Peyer's patch (tissue), 4 donors: ENCODE measurements around the gene RSPRY1.

Experiments
- POLR2A ChIP-seq, 2 donors: fragments of 450-650 bp; IDR thresholded peaks; one replicate each; pipeline ENCODE4 v1.5.1; 2017; ENCODE audit warnings: antibody characterized with exemption in 2 of 2, mild to moderate bottlenecking in 2 of 2, moderate library complexity in 2 of 2
- TF ChIP-seq, protein P1 (sequence below), 6 experiments: fragments of 450-650 bp in 4 of 6; fragments of 200-600 bp in 2 of 6; sonication (generic) in 1 of 6; IDR thresholded peaks; one replicate each; pipeline ENCODE4 v1.5.1; 2017 to 2019; ENCODE audit warnings: antibody characterized with exemption in 6 of 6, mild to moderate bottlenecking in 3 of 6, moderate library complexity in 1 of 6

DNA sequence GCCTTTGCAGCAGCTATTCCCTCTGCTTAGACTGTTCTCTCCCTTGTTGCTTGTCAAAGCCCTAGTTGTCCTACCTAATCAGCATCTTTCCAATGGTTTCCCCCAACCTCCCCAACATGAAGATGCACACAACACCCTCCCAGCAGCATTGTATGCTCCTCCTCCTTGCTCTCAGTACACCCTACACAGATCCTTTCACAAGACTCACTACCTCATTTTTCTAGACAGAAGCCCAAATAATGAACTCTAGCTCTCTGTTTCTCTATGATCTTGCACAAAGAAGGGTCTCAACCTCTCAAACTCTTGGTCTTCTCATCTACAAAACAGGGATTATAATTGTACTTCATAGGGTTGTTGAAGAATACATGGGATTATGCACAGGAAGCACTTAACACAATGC is 19.7 kb upstream of the RSPRY1 start:
- TF ChIP-seq, protein P1, sequence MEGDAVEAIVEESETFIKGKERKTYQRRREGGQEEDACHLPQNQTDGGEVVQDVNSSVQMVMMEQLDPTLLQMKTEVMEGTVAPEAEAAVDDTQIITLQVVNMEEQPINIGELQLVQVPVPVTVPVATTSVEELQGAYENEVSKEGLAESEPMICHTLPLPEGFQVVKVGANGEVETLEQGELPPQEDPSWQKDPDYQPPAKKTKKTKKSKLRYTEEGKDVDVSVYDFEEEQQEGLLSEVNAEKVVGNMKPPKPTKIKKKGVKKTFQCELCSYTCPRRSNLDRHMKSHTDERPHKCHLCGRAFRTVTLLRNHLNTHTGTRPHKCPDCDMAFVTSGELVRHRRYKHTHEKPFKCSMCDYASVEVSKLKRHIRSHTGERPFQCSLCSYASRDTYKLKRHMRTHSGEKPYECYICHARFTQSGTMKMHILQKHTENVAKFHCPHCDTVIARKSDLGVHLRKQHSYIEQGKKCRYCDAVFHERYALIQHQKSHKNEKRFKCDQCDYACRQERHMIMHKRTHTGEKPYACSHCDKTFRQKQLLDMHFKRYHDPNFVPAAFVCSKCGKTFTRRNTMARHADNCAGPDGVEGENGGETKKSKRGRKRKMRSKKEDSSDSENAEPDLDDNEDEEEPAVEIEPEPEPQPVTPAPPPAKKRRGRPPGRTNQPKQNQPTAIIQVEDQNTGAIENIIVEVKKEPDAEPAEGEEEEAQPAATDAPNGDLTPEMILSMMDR (IDR thresholded peaks at IDR 0.05): no peak
- no peak for TF ChIP-seq POLR2A (IDR thresholded peaks at IDR 0.05)
